Left renal pelvis (tissue), 4 donors: Measurements from ENCODE around the gene CLN3. TPM values are rescaled to one million over a fixed set of nuclear protein-coding genes. Genes with fewer than 3 reads are reported as not detected.
"Not testable (repeated sequence)": the region's sequence is repeated elsewhere in the genome, so short reads cannot be mapped to it uniquely, and the experiment has no call there.

Experiments
- DNase-seq, 4 donors: peaks; one replicate each; pipeline ENCODE4 v3.0.0-alpha.2; 2013; ENCODE audit warnings: low read depth in 4 of 4, low spot score in 3 of 4
- polyA plus RNA-seq, 4 donors: library from polyadenylated mRNA; unstranded; fragments of 120-200 nt; gene quantifications; one replicate each; pipeline ENCODE4 v1.2.1, GENCODE V29; 2013; ENCODE audit not compliant: insufficient read length in 4 of 4

CLN3 gene
- polyA plus RNA-seq, 4 donors, result 28.4 to 47.6 (median 31.9) TPM

- no peak for DNase-seq
Observed at GRCh38 chr16:28514246-28514645, 22.4 kb upstream of the CLN3 start.

- no peak for DNase-seq
Observed at GRCh38 chr16:28513484-28514181, 21.8 kb upstream of the CLN3 start.

GRCh38 chr16:28511801-28512789, 20.2 kb upstream of the CLN3 start:
- no peak for DNase-seq

- no peak for DNase-seq
Observed at GRCh38 chr16:28511031-28511430, 19.2 kb upstream of the CLN3 start.

GRCh38 chr16:28505489-28506137, 13.7 kb upstream of the CLN3 start:
- DNase-seq, result no peak

GRCh38 chr16:28504707-28505404, 13.0 kb upstream of the CLN3 start:
- no peak for DNase-seq

- DNase-seq, result no peak
Observed at GRCh38 chr16:28503470-28504259, 11.8 kb upstream of the CLN3 start.

GRCh38 chr16:28502290-28502689, 10.4 kb upstream of the CLN3 start:
- no peak for DNase-seq

GRCh38 chr16:28501258-28502232, 9.7 kb upstream of the CLN3 start:
- DNase-seq, result no peak

GRCh38 chr16:28500476-28501180, 8.8 kb upstream of the CLN3 start:
- not testable (repeated sequence) for DNase-seq

GRCh38 chr16:28499854-28500253, 8.0 kb upstream of the CLN3 start:
- DNase-seq, result no peak

GRCh38 chr16:28498666-28499381, 7.0 kb upstream of the CLN3 start:
- DNase-seq, result no peak

- DNase-seq, result no peak
Observed at GRCh38 chr16:28497861-28498599, 6.2 kb upstream of the CLN3 start.

GRCh38 chr16:28497386-28497785, 5.5 kb upstream of the CLN3 start:
- no peak for DNase-seq

- DNase-seq, result no peak
Observed at GRCh38 chr16:28496844-28497243, 5.0 kb upstream of the CLN3 start.
